ENCODE results near the gene C2orf81.

The C2orf81 gene

GRCh38 chr2:74440378-74441169 is 19.2 kb upstream of the C2orf81 start:
- TF ChIP-seq CTCF (IDR thresholded peaks at IDR 0.05) (peak; percentile 34), ZFX (IDR thresholded peaks at IDR 0.05; ENCODE audit: borderline replicate concordance) (no peak)
- peak overlapping the region; percentile 97 for H3K27ac ChIP-seq

- TF ChIP-seq ZFX (IDR thresholded peaks at IDR 0.05; ENCODE audit: borderline replicate concordance) (no peak), CTCF (IDR thresholded peaks at IDR 0.05) (no peak)
- H3K27ac ChIP-seq: peak overlapping the region; percentile 97
These were observed 18.5 kb upstream of the C2orf81 start for GRCh38 chr2:74439803-74440377.

GRCh38 chr2:74439373-74439772 is 18.0 kb upstream of the C2orf81 start:
- peak overlapping the region; percentile 97; the same call in 1 of the 2 replicates for H3K27ac ChIP-seq
- TF ChIP-seq ZFX (IDR thresholded peaks at IDR 0.05; ENCODE audit: borderline replicate concordance) (no peak), CTCF (IDR thresholded peaks at IDR 0.05) (no peak)

GRCh38 chr2:74438248-74438647 is 16.8 kb upstream of the C2orf81 start:
- no peak for TF ChIP-seq CTCF (IDR thresholded peaks at IDR 0.05)
- no peak for TF ChIP-seq ZFX (IDR thresholded peaks at IDR 0.05; ENCODE audit: borderline replicate concordance)
- H3K27ac ChIP-seq: no peak overlapping the region

GRCh38 chr2:74436848-74437695 is 15.7 kb upstream of the C2orf81 start:
- no peak overlapping the region for H3K27ac ChIP-seq
- no peak for TF ChIP-seq CTCF (IDR thresholded peaks at IDR 0.05)
- TF ChIP-seq ZFX (IDR thresholded peaks at IDR 0.05; ENCODE audit: borderline replicate concordance): no peak

GRCh38 chr2:74436111-74436805 is 14.8 kb upstream of the C2orf81 start:
- no peak for TF ChIP-seq ZFX (IDR thresholded peaks at IDR 0.05; ENCODE audit: borderline replicate concordance)
- TF ChIP-seq CTCF (IDR thresholded peaks at IDR 0.05): no peak
- no peak overlapping the region for H3K27ac ChIP-seq

Measured in 22Rv1 (cell line).